Chondrocyte (in vitro differentiated cells): Measurements from ENCODE around the gene CD79B. TPM values are rescaled to one million over a fixed set of nuclear protein-coding genes. Genes with fewer than 3 reads are reported as not detected.
A peak's percentile ranks its signal among the peaks of the same experiment; 100 is the strongest.

Experiments used
- DNase-seq: peaks from one replicate; pipeline ENCODE4 v3.0.0; 2021; ENCODE audit warnings: mixed read lengths, low spot score
- H3K27ac Mint-ChIP-seq: one replicate; pipeline ENCODE4 v1.8.0; 2021; ENCODE audit warnings: mild to moderate bottlenecking, moderate library complexity, mixed read lengths; ENCODE audit not compliant: unreplicated experiment
- H3K27me3 Mint-ChIP-seq: 2 replicates; pipeline ENCODE4 v1.8.0; 2021; ENCODE audit warnings: low read depth, mixed read lengths
- H3K36me3 Mint-ChIP-seq: 2 replicates; pipeline ENCODE4 v1.8.0; 2021; ENCODE audit warnings: low read depth, mixed read lengths
- H3K4me1 Mint-ChIP-seq: 2 replicates; pipeline ENCODE4 v1.8.0; 2021; ENCODE audit warnings: low read depth, mild to moderate bottlenecking, mixed read lengths
- H3K4me3 Mint-ChIP-seq: one replicate; pipeline ENCODE4 v1.8.0; 2021; ENCODE audit warnings: mild to moderate bottlenecking, moderate library complexity, mixed read lengths; ENCODE audit not compliant: unreplicated experiment
- H3K9me3 Mint-ChIP-seq: 2 replicates; pipeline ENCODE4 v1.8.0; 2021; ENCODE audit warnings: low read depth, mixed read lengths
- CTCF ChIP-seq: fragments of 200-600 bp; sonication (generic); IDR thresholded peaks from 2 replicates; pipeline ENCODE4 v1.5.0; 2021; ENCODE audit warnings: antibody characterized with exemption, mild to moderate bottlenecking, moderate library complexity
- total RNA-seq: library from RNA; stranded (reverse); gene quantifications from 3 replicates; pipeline ENCODE4 v1.2.1, GENCODE V29; 2021

The CD79B gene
- total RNA-seq, 1 donor from 2014 or later, result not detected

DNA sequence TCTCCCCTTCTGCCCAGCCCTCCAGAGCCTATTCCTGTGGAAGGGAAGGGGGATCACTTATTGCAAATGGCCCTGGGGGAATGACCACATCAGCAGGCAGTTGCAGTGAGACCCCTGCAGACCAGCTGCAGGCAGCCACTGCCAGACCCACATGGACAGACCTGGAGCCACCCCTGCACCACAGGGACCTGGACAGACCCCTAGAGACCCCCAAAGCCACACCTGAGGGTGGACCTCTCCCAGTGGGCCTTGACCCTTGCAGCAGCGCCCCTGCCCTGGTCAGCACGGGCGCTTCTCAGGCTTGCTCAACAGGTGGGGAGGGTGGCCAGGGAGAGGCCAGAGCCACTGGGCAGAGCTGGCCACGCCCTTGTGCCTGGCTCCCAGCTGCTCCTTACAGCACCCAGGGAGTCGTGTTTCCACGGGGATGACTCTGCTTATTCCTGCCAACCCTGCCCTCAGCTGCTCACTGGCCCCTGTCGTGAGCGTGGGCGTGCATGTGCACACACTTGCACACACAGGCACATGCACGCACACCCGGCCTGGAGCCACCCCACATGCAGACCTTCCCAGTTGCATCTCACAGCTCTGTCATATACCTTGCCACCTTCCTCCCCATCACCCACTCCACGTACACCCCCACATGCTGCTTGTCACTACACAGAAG, 41.9 kb upstream of the CD79B start:
- no peak for TF ChIP-seq CTCF
- no peaks in the 10 kb centered on the region for H3K9me3 Mint-ChIP-seq

DNA sequence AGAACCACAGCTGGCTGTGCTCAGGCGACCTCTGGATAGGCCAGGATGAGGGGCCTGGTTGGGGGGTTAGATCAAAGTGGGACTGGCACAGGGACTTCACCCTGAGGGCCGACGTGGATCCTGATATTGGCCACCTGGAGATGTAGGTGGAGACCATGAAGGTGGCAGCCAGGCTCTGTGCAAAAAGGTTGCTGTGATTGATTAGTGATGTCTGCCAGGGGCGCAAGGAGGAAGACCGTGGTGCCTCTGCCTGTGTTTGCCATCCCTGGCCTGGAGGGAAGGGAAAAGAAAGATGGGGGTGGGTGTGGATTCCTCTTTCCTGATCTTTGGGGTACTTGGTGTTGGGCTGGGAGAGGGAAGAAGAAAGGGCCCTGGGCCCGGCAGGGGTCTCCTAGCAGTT, 41.1 kb upstream of the CD79B start:
- Mint-ChIP-seq H3K36me3 (peaks cover 2% of the 10 kb centered on the region), H3K9me3 (no peaks in the 10 kb centered on the region), H3K4me1 (peaks cover 10% of the 10 kb centered on the region), H3K27me3 (peaks cover 10% of the 10 kb centered on the region), H3K4me3 (no peak overlapping the region), H3K27ac (no peak overlapping the region)
- DNase-seq, result no peak
- no peak for TF ChIP-seq CTCF

More for the DNA sequence above, 41.9 kb upstream of the CD79B start:
- Mint-ChIP-seq H3K4me1 (peaks cover 10% of the 10 kb centered on the region), H3K4me3 (no peak overlapping the region), H3K27me3 (peaks cover 4% of the 10 kb centered on the region), H3K36me3 (peaks cover 2% of the 10 kb centered on the region), H3K27ac (peak overlapping the region; percentile 86)
- no peak for DNase-seq

GRCh38 chr17:63972796-63973195, 40.7 kb upstream of the CD79B start, which contains the start of gene SCN4A:
Gene SCN4A, minus strand, starts transcription at chr17:63972918. Its CDS starts 77 bp downstream, at chr17:63972841.
- H3K27ac Mint-ChIP-seq, result no peak within 1 kb of the TSS

DNA sequence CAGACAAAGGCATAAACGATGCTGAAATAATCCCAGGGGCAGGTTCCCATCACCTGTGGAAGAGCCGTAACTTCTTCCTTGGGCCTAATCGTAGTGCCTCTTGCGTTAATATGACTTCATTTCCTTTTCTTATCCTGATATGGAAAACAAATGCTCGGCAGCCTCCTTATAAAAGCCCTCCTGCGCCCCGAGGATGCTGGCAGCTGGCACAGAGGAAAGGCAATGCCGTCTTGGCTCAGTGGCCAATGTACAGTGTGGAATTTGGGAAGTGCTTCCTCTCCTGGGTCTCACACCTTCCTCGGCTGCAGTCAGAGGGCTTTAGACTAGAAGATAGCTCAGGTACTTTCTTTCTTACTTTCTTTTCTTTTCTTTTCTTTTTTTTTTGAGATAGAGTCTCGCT, 37.1 kb upstream of the CD79B start:
- DNase-seq, result no peak
- Mint-ChIP-seq H3K27me3 (peaks cover 8% of the 10 kb centered on the region), H3K4me3 (no peak overlapping the region), H3K4me1 (peaks cover 2% of the 10 kb centered on the region), H3K27ac (no peak overlapping the region), H3K36me3 (no peaks in the 10 kb centered on the region), H3K9me3 (no peaks in the 10 kb centered on the region)
- TF ChIP-seq CTCF, result no peak

More at GRCh38 chr17:63972796-63973195, 40.7 kb upstream of the CD79B start, which contains the start of gene SCN4A:
- TF ChIP-seq CTCF, result no peak
- H3K9me3 Mint-ChIP-seq, result no peaks in the 10 kb centered on the region
- H3K4me3 Mint-ChIP-seq, result no peak within 1 kb of the TSS
- peaks cover 10% of the 10 kb centered on the region for H3K27me3 Mint-ChIP-seq
- no peak for DNase-seq
- peaks cover 10% of the 10 kb centered on the region for H3K4me1 Mint-ChIP-seq
- peaks cover 2% of the 10 kb centered on the region for H3K36me3 Mint-ChIP-seq

DNA sequence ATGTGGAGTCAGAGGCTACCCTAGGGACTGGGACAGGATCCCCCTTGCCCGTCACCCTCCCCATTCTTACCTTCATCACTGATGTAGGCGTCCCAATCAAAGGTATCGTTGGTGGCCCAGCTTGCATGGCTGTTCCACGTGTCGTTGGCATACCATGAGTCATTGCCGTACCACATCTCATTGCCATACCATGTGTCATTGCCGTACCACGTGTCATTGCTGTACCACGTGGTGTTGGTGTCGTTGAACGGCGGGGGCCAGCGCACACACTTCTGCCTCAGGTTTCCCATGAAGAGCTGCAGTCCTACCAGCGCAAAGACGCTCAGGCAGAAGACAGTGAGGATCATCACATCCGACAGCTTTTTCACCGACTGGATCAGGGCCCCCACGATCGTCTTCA, 35.8 kb upstream of the CD79B start:
- no peak for DNase-seq
- no peak for TF ChIP-seq CTCF
- no peaks in the 10 kb centered on the region for H3K36me3 Mint-ChIP-seq
- H3K9me3 Mint-ChIP-seq, result no peaks in the 10 kb centered on the region
- H3K27me3 Mint-ChIP-seq, result peaks cover 9% of the 10 kb centered on the region
- no peak overlapping the region for H3K4me3 Mint-ChIP-seq
- no peak overlapping the region for H3K27ac Mint-ChIP-seq
- no peaks in the 10 kb centered on the region for H3K4me1 Mint-ChIP-seq
